ENCODE measurements around the gene NDUFB5. TPM values are rescaled to one million over a fixed set of nuclear protein-coding genes. Genes with fewer than 3 reads are reported as not detected.
"Not testable (repeated sequence)": the region's sequence is repeated elsewhere in the genome, so short reads cannot be mapped to it uniquely, and the experiment has no call there.

The NDUFB5 gene
- total RNA-seq, 1 donor: 103 TPM

DNA sequence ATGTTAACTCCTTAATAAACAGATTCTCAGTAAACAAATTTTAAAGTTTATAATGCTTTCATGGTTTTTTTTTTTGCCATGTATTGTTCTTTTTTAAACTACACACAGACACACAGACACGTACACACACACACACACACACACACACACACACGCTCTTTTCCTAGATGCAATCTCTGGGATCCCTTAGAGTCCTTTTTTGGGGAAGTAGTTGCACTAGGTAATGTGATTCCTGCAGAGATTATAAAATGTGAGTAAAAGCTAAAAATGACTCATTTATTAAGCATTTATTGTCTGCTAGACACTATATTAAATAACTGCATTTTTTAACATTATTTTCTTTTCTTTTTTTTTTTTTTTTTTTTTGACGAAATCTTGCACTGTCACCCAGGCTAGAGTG is 19.9 kb downstream of the NDUFB5 start:
- no peak for DNase-seq (ENCODE audit: insufficient read length, low spot score, missing footprints)
- Histone ChIP-seq H4K20me1 (ENCODE audit: insufficient read depth, low read length) (no peaks in the 10 kb centered on the region), H3K27ac (ENCODE audit: low read depth, low read length) (no peak overlapping the region), H3K79me2 (ENCODE audit: insufficient read depth, low read length) (no peaks in the 10 kb centered on the region), H2AFZ (ENCODE audit: low read length) (no peak overlapping the region), H3K9me3 (ENCODE audit: low read depth, low read length) (no peaks in the 10 kb centered on the region), H3K27me3 (ENCODE audit: insufficient read depth, low read length) (no peaks in the 10 kb centered on the region), H3K36me3 (ENCODE audit: insufficient read depth, low read length) (peaks cover 38% of the 10 kb centered on the region), H3K4me1 (ENCODE audit: insufficient read depth, low read length) (no peaks in the 10 kb centered on the region), H3K4me3 (ENCODE audit: insufficient read depth, low read length) (no peak overlapping the region), H3K4me2 (ENCODE audit: insufficient read depth, low read length) (no peak overlapping the region)
- TF ChIP-seq, protein P1, sequence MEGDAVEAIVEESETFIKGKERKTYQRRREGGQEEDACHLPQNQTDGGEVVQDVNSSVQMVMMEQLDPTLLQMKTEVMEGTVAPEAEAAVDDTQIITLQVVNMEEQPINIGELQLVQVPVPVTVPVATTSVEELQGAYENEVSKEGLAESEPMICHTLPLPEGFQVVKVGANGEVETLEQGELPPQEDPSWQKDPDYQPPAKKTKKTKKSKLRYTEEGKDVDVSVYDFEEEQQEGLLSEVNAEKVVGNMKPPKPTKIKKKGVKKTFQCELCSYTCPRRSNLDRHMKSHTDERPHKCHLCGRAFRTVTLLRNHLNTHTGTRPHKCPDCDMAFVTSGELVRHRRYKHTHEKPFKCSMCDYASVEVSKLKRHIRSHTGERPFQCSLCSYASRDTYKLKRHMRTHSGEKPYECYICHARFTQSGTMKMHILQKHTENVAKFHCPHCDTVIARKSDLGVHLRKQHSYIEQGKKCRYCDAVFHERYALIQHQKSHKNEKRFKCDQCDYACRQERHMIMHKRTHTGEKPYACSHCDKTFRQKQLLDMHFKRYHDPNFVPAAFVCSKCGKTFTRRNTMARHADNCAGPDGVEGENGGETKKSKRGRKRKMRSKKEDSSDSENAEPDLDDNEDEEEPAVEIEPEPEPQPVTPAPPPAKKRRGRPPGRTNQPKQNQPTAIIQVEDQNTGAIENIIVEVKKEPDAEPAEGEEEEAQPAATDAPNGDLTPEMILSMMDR (IDR thresholded peaks at IDR 0.05; ENCODE audit: extremely low read depth, low read depth, low read length): no peak

DNA sequence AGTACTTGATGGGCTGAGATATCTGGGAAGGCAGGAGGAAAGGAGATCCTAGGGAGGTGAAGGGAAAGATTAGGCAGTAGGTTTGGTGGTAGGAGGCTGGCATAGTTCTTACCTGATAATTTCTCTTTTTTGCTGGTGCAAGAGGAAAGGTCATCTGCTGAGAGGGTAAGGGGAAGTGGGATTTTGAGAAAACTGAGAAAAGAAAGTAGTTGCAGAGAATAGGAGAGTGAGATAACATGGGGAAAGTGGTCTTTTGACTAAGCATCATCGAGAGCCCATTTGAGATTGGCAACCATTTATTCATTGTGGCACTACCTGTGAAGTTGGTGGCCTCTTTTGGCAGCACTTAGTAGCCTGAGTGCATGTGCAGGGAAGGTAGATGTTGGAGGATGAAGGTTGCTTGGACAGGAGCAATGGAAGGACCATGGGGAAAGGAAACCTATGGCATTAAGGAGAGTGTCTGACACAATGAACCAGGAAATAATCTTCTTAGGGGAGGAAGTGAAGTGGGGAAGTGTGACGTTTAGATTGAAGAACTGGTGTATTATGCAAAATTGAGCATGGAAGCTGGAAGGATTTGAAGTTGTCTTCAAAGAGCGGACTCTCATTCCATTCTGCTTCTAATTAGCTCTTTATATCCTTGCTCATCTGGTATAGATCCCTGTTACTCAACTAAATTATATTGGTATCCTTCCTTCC is 26.3 kb downstream of the NDUFB5 start:
- H4K20me1 ChIP-seq (ENCODE audit: insufficient read depth, low read length): no peaks in the 10 kb centered on the region
- peaks cover under 1% of the 10 kb centered on the region for H3K36me3 ChIP-seq (ENCODE audit: insufficient read depth, low read length)
- H3K4me3 ChIP-seq (ENCODE audit: insufficient read depth, low read length): no peak overlapping the region
- H3K79me2 ChIP-seq (ENCODE audit: insufficient read depth, low read length): no peaks in the 10 kb centered on the region
- no peak overlapping the region for H3K4me2 ChIP-seq (ENCODE audit: insufficient read depth, low read length)
- TF ChIP-seq, protein P1 (IDR thresholded peaks at IDR 0.05; ENCODE audit: extremely low read depth, low read depth, low read length): no peak
- no peaks in the 10 kb centered on the region for H3K27me3 ChIP-seq (ENCODE audit: insufficient read depth, low read length)
- no peak for DNase-seq (ENCODE audit: insufficient read length, low spot score, missing footprints)
- no peak overlapping the region for H2AFZ ChIP-seq (ENCODE audit: low read length)
- H3K9me3 ChIP-seq (ENCODE audit: low read depth, low read length): no peaks in the 10 kb centered on the region
- H3K27ac ChIP-seq (ENCODE audit: low read depth, low read length): no peak overlapping the region
- H3K4me1 ChIP-seq (ENCODE audit: insufficient read depth, low read length): no peaks in the 10 kb centered on the region

DNA sequence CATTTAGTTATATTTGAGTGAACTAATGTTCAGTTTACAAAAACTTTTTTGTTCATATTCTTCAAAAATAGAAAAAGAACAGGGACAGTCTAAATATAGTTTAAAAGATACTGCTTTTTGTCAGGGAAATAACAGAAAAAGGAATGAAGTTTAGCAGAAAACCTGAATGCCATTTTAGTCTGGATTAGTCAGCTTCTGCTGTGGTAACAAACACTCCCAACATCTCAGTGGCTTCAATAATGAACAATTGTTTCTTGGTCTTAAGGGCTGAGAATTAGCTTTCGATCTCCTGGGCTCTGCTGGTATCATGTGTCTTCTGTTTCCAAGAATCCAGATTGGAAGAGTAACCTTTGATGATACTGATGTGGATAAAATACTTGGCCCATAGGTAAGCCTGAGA is 35.9 kb downstream of the NDUFB5 start:
- Histone ChIP-seq H3K4me1 (ENCODE audit: insufficient read depth, low read length) (no peaks in the 10 kb centered on the region), H3K27ac (ENCODE audit: low read depth, low read length) (no peak overlapping the region), H2AFZ (ENCODE audit: low read length) (no peak overlapping the region), H4K20me1 (ENCODE audit: insufficient read depth, low read length) (no peaks in the 10 kb centered on the region), H3K4me3 (ENCODE audit: insufficient read depth, low read length) (no peak overlapping the region), H3K4me2 (ENCODE audit: insufficient read depth, low read length) (no peak overlapping the region), H3K36me3 (ENCODE audit: insufficient read depth, low read length) (no peaks in the 10 kb centered on the region), H3K9me3 (ENCODE audit: low read depth, low read length) (no peaks in the 10 kb centered on the region), H3K27me3 (ENCODE audit: insufficient read depth, low read length) (no peaks in the 10 kb centered on the region), H3K79me2 (ENCODE audit: insufficient read depth, low read length) (no peaks in the 10 kb centered on the region)
- TF ChIP-seq, protein P1 (IDR thresholded peaks at IDR 0.05; ENCODE audit: extremely low read depth, low read depth, low read length): no peak
- no peak for DNase-seq (ENCODE audit: insufficient read length, low spot score, missing footprints)

DNA sequence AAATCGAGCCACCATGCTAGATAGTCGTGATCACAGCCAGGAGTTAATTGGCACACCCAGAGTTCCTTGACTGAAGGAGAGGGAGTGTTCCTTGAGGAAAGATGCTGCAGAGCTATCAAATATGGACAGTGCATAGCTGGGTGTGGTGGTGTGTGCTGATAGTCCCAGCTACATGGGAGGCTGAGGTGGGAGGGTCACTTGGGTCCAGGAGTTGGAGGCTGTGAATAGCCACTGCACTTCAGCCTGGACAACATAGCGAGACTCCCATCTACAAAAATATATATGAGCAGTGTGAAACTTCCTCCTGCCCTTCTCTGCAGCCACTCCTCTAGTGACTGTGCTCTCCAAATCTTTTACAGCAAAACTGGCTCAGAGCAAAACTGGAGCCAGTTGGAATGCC is 38.3 kb downstream of the NDUFB5 start:
- no peaks in the 10 kb centered on the region for H3K36me3 ChIP-seq (ENCODE audit: insufficient read depth, low read length)
- H3K27ac ChIP-seq (ENCODE audit: low read depth, low read length): no peak overlapping the region
- H3K9me3 ChIP-seq (ENCODE audit: low read depth, low read length): no peaks in the 10 kb centered on the region
- no peak for DNase-seq (ENCODE audit: insufficient read length, low spot score, missing footprints)
- H3K4me3 ChIP-seq (ENCODE audit: insufficient read depth, low read length): no peak overlapping the region
- H3K27me3 ChIP-seq (ENCODE audit: insufficient read depth, low read length): no peaks in the 10 kb centered on the region
- TF ChIP-seq, protein P1 (IDR thresholded peaks at IDR 0.05; ENCODE audit: extremely low read depth, low read depth, low read length): no peak
- H2AFZ ChIP-seq (ENCODE audit: low read length): no peak overlapping the region
- no peaks in the 10 kb centered on the region for H3K4me1 ChIP-seq (ENCODE audit: insufficient read depth, low read length)
- no peak overlapping the region for H3K4me2 ChIP-seq (ENCODE audit: insufficient read depth, low read length)
- H3K79me2 ChIP-seq (ENCODE audit: insufficient read depth, low read length): no peaks in the 10 kb centered on the region
- no peaks in the 10 kb centered on the region for H4K20me1 ChIP-seq (ENCODE audit: insufficient read depth, low read length)

DNA sequence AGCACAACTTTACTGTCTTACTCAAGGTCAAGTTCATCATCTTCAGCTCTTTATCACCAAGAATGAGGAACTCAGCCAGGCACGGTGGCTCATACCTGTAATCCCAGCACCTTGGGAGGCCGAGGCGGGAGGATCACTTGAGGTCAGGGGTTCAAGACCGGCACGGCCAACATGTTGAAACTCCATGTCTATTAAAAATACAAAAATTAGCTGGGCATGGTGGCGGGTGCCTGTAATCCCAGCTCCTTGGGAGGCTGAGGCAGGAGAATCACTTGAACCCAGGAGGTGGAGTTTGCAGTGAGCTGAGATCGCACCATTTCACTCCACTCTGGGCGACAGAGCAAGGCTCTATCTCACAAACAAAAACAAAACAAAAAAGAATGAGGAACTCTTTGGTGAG is 39.2 kb downstream of the NDUFB5 start:
- not testable (repeated sequence) for H3K27me3 ChIP-seq (ENCODE audit: insufficient read depth, low read length); H3K4me3 ChIP-seq (ENCODE audit: insufficient read depth, low read length); H3K9me3 ChIP-seq (ENCODE audit: low read depth, low read length); DNase-seq (ENCODE audit: insufficient read length, low spot score, missing footprints); H3K27ac ChIP-seq (ENCODE audit: low read depth, low read length); H4K20me1 ChIP-seq (ENCODE audit: insufficient read depth, low read length); H3K36me3 ChIP-seq (ENCODE audit: insufficient read depth, low read length); H3K4me1 ChIP-seq (ENCODE audit: insufficient read depth, low read length); H2AFZ ChIP-seq (ENCODE audit: low read length); H3K4me2 ChIP-seq (ENCODE audit: insufficient read depth, low read length); H3K79me2 ChIP-seq (ENCODE audit: insufficient read depth, low read length)
